Measurements from ENCODE around the gene RBM20.

DNA sequence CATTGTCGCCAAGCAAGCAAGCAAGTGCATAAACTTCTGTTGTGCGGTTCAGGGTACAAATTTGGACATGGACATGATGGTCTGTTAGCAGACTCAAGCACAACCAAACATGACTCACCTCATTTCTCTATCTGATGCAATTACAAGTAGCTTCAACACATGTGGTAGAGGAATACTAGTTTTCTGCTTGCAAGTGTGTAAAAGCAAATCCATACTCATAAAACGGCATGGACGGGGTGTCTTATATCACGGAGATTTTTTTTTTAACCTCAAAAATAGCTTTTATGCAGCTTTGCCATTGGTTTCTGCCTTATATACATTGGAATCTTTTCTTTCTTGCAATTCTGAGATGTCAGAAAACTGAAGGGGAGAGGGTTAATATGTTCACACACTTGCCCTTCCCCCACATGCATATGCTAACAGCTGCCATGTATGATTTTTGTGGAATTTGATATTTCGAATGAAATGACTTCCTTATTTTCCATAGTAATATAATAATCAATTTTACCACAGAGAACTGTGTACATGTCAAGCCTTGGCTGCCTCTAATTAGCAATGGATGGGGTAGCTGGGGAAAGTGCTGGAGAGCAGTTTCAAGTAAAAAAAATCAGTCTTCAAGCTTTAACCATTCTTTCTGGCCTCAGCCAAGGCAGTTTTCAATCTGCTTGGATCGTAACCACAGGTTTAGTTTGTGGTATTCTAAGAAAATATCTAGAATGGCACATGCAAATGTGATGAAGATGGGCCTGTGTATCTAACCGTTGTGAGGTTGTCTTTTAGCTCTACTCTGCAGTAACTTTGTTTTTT is 121.6 kb downstream of the RBM20 start:
- no peak for TF ChIP-seq POLR2A (IDR thresholded peaks at IDR 0.05)
- TF ChIP-seq, protein P1, sequence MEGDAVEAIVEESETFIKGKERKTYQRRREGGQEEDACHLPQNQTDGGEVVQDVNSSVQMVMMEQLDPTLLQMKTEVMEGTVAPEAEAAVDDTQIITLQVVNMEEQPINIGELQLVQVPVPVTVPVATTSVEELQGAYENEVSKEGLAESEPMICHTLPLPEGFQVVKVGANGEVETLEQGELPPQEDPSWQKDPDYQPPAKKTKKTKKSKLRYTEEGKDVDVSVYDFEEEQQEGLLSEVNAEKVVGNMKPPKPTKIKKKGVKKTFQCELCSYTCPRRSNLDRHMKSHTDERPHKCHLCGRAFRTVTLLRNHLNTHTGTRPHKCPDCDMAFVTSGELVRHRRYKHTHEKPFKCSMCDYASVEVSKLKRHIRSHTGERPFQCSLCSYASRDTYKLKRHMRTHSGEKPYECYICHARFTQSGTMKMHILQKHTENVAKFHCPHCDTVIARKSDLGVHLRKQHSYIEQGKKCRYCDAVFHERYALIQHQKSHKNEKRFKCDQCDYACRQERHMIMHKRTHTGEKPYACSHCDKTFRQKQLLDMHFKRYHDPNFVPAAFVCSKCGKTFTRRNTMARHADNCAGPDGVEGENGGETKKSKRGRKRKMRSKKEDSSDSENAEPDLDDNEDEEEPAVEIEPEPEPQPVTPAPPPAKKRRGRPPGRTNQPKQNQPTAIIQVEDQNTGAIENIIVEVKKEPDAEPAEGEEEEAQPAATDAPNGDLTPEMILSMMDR (IDR thresholded peaks at IDR 0.05 in 4 of 5, conservative IDR thresholded peaks at IDR 0.05 in 1 of 5): no peak
